NCI-H82 treated with DMSO at 0.1 percent for 48 hours (cell line): ENCODE data around the gene FAM163A.
"Not testable (repeated sequence)": the region's sequence is repeated elsewhere in the genome, so short reads cannot be mapped to it uniquely, and the experiment has no call there.

Experiments used
- DNase-seq: peaks from one replicate; lab custom pipeline; 2025; ENCODE audit not compliant: unreplicated experiment; lab: John Stamatoyannopoulos, UW

FAM163A gene

GRCh38 chr1:179836686-179837445 is 93.8 kb downstream of the FAM163A start:
- DNase-seq: not testable (repeated sequence)

- DNase-seq: no peak
Observed at GRCh38 chr1:179840107-179840506, 97.0 kb downstream of the FAM163A start.

GRCh38 chr1:179848233-179848632 is 105.1 kb downstream of the FAM163A start:
- no peak for DNase-seq

DNA sequence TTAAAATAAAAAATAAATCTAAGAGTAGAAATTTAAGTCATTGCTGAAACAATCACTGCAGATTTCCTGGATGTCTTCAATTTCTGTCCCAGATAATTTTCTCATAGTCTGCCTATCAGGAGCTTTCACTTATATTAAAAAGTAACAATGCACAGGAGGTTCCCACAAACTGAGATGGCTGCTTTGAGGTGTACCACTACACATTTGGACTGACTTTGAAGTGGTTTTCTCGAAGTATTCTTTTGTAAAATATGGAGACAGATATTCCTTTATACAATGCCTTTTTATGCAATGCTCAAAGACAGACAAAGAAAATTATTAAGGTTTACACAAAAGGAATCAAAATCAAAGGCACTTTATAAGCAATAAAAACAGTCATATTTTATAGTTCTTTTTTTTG is 110.0 kb downstream of the FAM163A start:
- no peak for DNase-seq

- DNase-seq: not testable (repeated sequence)
Observed at GRCh38 chr1:179855831-179856230, 112.7 kb downstream of the FAM163A start.

DNA sequence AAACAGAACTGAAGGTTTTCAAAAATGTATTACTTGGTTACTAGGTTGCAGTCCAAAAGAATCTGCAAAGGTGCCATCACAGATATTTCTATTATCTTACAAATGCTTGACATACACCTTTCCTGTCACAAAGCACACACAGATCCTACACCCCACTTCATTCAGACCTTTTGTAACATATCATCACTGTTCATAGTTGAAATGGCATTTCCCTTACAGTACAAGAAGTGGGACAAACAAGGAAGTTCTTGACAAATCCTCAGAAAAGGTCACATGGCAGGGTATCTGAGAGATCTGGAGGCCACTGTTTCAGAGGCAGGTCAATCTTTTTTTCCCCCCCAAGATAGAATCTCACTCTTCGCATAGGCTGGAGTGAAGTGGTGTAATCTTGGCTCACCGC is 113.2 kb downstream of the FAM163A start:
- no peak for DNase-seq

DNA sequence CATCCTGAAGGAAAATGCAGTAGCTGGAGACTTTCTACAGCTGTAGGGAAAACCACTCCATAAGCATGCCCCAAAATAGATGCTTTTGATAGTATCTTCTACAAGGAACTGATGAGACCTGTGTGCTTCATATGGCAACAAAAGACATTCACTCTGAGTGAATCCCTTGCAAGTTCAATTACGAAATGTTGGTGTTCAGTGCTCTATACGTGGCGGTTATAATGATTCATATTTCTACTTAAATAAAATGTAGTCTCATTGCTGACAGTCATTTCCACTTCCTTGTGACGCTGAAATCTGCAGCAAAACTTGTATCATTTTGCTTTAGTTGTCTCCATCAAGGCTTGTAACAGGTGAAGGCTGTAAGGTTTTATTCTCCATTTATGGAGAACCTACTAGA is 113.9 kb downstream of the FAM163A start:
- DNase-seq: no peak

DNA sequence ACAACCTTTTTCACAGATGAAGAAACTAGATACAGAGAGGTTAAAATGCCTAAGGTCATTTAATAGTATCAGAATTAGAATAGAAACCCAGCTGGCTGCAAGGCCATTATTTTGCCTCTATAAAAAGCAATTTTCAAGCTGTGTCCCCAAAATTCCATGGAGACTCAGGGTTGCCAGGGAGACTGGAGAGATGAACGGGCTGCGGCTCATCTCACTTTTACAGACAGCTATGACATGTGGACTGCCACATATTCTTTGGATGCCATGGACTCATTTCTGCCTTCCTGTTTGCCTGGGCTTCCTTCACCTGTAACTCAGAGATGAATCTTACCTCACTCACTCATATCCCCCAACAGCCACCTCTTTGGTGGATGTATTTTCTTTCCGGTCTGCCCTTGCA is 117.6 kb downstream of the FAM163A start:
- no peak for DNase-seq

DNA sequence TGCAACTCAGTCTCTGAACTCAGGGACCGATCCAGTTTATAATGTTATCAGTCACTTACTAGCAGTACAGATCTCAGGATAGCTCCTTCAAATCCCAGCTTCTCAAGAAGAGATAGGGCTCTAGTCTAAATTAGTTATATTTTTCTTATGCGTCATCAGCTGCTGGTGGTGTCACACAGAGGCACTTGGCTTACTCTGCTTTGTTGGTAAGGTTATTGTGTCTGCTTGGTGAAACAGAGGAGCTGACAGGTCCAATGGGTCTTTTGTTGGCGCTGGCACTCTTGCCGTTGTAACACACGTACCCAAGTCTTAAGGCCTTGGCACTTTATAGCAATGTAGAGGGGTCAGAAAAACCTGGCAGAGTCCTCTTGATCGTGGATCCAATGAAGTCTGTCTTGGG is 122.3 kb downstream of the FAM163A start:
- no peak for DNase-seq
